HG02678 (cell line): Measurements from ENCODE around the gene VPS26A.
A peak's percentile ranks its signal among the peaks of the same experiment; 100 is the strongest.
"Not testable (repeated sequence)": the region's sequence is repeated elsewhere in the genome, so short reads cannot be mapped to it uniquely, and the experiment has no call there.

Experiments used
- ATAC-seq: cut with Tn5 transposase; IDR thresholded peaks from one replicate; pipeline ENCODE4 v1.9.1; 2021; ENCODE audit warnings: mild to moderate bottlenecking, moderate library complexity; ENCODE audit not compliant: unreplicated experiment

Gene VPS26A

DNA sequence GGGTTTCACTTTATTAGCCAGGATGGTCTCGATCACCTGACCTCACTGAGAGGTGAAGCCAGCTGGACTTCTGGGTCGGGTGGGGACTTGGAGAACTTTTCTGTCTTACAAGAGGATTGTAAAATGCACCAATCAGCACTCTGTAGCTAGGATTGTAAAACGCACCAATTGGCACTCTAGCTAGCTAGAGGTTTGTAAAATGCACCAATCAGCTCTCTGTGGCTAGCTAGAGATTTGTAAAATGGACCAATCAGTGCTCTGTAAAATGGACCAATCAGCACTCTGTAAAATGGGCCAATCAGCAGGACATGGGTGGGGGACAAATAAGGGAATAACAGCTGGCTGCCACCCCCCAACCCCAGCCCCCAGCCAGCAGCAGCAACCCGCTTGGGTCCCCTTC lies 51.3 kb downstream of the VPS26A start:
- ATAC-seq = not testable (repeated sequence)

DNA sequence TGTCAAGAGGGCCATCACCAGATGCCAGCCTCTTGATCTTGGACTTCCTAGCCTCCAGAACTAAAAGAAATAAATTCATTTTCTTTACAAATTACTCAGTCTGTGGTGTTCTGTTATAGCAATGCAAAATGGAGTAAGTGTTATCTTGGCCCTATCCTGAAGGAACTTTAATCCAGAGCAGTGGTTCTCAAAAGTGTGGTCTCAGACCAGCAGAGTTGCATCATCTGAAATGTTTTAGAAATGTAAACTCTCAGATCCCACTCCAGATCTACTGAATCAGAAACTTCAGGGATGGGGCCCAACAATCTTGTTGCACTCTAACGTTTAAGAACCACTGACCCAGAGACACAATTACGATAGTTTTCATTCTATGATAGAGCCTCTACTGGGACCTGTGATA lies 52.8 kb downstream of the VPS26A start:
- ATAC-seq = no peak

DNA sequence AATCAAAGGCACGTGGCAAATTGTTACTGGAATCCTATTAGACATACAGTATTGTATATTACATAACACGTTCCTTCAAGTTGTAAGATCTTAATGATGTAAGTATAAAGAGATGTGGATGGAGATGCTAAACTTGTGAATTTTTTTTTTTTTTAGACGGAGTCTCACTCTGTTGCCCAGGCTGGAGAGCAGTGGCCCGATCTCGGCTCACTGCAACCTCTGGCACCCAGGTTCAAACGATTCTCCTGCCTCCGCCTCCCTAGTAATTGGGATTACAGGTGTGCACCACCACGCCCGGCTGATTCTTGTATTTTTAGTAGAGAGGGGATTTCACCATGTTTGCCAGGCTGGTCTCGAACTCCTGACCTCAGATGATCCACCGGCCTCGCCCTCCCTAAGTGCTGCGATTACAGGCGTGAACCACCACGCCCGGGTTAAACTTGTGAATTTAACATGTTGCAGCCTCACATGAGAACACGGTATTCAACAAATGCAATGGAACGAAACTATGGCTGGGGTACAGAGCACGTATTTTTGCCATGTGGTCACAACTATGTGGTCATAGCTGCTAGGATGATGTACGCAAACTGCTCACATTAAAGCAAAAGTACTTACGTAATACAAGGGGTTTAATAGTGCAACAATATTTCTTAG lies 55.2 kb downstream of the VPS26A start:
- ATAC-seq = peak; percentile 28

DNA sequence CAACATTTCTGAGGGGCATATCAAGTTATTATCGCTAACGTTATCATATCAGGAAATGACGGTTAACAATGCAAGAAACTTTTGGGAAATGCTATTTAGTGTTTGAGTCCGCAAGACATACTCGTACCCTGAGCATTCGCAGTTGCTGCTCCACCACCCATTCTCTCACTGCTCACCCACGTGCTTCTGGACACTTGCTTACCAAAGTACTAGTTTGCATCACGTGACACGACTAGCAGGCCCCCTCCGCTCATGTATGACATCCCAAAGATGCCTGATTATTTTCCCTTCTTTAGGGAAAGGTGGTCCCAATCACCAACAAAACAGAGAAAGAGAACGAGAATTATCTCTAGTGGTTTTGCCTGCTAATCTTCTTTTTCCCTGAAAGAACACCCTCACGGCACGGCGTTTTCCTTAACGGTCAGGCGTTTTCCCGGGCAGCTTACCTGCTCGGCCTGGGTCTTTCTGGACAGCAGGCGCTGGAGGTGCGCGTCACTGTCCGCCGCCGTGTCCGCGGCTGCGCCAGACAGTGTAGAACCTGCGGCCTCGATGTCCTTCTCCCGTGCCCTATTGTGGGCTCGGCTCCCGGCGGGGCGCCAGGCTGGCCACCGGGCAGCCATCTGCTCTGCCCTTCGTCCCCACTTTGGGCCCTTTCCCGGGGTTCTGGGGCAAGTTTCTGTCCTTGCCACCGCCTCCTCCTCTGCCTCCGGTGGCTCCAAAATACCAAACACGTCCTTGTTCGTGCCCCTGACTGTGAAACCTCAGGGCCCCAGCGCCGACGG lies 56.0 kb downstream of the VPS26A start, which contains the start of gene SUPV3L1:
Gene SUPV3L1 (plus strand): TSS at position 492 of the 782 bp plus-strand sequence. CDS start 58 bp downstream, at position 550.
- peak; percentile 86 for ATAC-seq

DNA sequence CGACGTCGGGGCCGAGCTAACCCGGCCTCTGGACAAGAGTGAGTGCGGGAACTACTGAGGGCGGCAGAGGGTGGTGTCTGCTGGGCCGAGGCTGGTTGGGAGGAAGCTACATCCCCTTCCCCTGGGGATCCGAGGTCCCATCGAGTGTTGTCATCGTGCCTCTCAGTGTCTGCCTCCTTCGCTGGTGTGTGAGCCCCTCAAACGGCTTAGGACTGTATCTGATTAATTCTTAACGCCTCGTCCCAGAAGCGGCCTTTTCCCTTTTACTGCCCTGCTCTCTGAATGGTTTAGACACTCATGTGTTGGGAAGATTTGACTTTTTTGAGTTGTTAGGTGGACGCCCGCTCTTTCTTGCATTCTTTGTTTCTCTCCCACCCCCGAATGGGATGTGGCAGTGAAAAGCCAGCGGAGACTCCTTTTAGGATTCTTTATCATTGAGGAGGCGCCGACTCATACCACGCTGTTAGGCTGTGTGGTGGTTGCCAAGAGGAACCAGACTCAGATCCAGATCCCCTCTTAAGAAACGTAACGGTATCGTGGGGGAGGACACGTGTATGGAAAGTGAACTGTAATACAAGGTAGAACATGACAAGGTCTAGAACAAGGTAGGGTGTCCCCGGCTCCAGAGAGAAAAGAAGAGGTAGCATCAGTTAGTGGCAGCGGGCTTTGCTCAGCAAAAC lies 56.7 kb downstream of the VPS26A start:
- no peak for ATAC-seq

DNA sequence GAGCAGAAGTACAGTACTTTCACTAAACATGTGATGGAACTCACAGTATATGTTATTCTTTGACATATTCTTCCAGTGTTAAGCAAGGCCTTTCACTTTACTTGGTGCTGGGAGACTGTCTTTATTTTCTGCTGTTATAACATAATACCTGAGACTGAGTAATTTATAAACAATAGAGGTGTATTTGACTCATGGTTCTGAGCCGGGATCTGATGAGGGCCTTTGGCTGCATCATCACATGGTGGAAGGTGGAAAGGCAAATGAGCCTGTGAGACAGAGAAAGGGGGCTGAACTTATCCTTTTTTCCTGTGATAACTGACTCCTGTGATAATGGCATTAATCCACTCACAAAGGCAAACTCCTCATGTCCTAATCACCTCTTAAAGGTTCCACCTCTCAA lies 57.5 kb downstream of the VPS26A start:
- no peak for ATAC-seq

DNA sequence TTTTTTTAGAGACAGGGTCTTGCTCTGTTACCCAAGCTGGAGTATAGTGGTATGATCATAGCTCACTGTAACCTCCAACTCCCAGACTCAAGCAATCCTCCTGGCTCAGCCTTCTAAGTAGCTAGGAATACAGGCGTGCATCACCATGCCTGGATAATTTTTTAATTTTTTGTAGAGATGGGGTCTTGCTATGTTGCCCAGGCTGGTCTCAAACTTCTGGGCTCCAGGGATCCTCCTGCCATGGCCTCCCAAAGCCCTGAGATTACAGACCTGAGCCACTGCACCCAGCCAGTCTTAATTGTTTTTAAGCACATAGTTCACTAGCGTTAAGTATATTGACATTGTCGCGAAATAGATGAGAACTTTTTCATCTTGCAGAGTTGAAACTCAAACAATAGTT lies 58.0 kb downstream of the VPS26A start:
- ATAC-seq = no peak

DNA sequence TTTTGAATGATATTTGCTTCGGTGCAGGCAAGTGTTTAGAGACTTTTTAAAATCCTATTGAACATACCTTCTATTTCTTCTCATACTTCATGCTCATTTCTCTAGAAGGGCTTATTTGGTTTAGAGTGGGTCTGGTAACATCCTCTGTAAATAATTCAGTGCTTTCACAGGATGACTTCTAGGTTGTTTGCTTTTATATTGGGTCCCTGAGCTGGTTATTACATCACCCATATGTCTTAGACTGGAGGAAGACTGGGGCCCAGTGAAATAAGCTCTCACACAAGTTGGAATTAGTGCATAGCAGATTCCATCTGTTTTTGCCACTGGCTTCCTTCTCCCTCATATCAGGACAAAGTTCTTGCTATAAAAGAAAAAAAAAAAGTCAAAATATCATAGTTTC lies 62.5 kb downstream of the VPS26A start:
- ATAC-seq = no peak

DNA sequence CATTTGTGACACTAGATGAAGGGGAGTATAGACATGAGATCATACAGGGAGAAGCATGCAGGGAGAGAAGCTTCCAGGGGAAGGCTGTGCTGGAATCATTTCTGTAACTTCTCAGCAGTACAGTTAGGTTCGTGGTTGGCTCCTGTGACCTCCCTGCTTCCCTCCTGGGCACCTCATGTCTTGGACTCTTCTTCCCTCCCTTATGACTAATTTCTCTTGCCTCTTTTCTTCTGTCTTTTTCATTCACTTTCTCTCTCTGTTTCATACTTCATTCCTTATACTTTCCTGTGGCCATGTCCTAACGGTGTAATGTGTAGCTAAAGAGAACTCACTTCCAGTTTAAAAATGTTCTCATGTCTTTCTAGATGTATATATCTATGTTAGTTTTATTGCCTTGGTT lies 77.1 kb downstream of the VPS26A start:
- no peak for ATAC-seq

DNA sequence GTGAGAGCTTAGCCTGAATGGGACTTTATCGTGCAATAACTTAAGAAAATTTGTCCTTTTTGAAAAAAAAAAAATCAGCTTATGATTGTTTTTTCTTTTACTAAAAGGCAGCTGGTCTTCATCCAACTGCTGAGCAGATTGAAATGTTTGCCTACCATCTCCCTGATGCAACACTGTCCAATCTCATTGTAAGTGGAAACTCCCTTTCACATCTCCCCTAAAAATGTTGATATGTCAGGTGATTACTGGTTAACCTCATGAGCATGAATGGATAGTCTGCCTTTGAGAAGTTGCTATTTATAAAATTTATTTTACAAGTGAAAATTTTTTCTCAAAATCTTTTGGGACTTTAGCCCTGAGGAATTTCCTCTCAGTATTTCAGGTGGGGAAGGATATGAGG lies 78.4 kb downstream of the VPS26A start:
- ATAC-seq = no peak

DNA sequence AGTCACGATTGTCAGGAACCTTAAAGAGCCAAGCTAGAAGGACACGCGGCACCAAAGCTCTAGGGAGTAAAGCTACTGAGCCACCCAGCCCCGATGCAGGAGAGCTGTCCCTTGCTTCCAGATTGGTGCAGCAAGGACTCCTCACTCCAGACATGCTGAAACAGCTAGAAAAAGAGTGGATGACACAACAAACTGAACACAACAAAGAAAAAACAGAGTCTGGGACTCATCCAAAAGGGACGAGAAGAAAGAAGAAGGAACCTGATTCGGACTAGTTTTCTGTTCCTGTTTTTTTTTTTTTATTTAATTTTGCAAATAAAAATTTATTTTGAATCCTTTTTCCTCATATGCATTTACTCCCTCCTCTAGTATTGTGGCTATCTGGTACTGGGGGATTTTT lies 84.8 kb downstream of the VPS26A start:
- ATAC-seq = no peak

DNA sequence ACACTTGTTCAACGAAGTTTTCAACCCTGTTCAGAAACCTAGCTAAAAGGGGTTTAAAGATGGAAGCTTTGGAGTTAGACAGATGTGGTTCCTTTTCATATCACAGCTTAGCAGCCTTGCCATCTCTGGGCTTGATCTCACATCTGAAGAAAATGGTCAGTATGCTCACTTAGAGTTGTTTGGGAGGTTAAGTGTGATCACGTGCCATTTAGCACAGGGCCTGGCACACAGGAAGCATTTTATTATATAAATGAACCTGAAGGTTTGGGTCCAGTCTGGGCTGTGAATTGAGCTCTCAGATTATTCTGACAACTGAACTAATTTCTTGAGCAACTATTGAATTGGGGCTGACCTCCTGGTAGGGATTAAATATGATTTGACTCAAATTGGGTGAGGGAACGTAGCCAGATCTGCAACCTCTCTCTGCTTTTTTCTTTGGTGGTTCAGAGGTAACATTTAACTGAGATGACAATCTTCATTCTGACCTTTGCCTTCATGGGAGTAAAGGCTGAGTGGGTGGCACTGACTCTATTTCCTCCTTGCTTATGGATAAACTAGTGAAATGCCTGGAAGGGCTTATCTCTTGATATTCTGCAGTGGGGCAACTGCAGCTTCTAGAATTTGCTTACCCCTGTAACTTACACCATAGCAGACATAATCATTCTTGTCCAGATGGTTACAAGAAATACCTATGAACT lies 86.0 kb downstream of the VPS26A start:
- no peak for ATAC-seq

DNA sequence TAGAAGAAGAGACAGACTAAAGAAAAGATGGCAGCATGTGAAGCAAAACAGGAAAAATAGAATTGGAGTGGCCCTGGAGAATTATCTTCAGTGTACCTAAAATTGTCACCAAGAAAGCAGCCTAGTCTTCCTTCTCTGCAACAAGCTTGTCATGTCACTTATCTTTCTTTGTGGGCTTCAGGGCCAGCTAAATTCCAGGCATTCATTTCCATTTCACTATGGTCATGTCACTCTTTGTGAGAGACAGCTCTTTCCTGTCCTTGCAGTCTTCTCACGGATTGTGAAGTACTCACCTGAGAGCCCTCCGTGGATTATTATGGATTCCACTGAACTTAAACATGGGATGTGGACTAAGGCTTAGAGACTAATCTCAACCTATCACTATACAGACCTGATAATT lies 87.1 kb downstream of the VPS26A start:
- no peak for ATAC-seq

DNA sequence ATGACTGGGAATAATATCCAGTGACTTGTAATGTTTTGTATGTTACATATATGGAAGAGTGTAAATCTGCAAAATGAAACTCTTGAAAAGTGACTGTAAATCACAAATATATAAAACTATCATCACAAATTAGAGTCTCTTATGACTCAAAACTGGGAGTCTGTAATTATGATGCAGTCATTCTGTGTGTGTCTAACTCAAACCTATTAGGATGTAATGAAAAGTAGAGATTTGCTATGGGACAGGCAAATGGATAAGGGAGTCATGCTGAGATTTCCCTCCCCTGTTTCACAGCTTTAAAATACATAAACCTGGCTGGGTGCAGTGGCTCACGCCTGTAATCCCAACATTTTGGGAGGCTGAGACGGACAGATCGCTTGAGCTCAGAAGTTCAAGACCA lies 87.5 kb downstream of the VPS26A start:
- ATAC-seq = no peak

DNA sequence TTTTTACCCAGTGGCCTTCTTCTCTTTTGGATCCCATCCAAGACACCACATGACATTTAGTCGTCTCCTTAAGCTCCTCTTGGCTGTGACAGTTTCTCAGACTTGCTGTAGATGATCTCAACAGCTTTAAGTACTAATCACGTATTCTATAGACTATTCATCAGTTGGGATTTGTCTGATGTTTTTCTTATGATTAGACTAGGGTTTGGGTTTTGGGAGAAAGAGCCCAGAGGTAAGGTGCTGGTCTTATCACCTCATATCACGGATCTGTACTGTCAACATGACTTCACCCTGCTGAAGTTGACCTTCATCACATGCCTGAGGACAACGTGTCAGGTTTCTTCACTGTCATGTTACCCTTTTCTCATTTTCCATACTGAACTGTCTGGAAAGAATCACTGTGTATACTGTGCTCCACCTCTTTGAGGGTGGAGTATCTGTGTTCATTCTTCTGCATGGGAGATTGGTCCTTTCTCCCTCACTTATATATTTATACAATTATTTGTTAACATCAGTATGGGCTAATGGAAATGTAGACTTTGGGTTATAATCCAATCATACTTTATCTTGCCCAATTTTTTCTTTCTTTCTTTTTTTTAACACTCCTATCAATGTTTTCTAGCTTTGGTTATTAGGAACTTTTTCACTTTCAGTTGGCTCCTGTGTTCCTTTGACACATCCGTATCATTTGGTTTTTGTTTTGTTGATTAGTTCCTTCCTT lies 89.8 kb downstream of the VPS26A start:
- ATAC-seq = no peak

DNA sequence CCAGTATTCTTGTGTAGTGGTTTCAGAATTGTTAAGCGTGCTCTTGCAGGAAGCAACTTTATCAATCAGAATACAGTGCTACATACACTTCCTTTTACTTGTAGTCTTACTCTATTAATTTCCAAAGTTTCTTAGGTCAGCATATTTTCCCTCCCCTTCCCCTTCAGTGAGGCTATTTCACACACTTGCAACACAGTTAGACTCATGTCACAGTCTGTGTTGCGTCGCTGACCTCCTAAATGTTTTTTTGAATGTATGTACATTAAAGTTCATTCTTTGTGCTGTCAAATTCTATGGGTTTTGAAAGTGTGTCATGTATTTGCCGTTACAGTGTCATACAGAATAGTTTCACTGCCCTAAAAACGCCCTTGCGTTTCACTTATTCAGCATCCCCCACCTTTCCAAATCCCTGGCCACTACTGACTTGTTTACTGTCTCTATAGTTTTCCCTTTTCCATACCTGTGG lies 90.7 kb downstream of the VPS26A start:
- ATAC-seq = no peak

DNA sequence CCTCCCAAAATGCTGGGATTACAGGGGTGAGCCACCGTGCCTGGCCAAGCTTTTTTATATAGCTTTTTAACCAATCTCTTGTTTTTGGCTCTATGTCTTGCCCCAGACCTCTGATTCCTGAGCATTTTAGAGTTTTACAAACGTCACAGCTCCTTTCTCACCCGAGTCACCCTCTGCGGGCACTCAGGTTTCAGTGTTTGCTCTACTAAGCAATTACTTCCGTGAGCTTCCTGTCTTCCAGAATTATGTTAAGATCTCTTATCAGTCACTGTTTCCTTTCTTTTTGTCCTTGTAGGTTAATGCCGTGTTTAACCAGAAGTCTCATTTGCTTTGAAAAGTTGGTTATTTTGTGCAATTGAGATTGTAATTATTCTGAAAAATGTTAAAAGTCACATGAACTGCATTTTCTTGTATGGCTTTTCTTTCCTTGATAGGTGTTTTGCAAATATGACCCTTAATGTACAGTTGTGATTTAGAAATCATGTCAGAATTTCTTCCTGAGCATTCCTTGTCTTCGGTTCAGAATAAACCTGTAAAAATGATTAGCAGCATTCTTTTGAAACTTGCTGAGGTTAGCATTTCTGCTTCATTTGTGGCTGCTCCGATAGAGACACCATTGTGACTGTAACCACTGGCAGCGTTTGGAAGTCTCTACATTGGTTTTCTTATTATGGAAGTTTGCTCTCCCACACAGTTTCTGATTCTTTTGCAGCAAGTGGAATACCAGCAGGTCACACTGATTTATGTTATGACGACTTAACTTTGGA lies 91.6 kb downstream of the VPS26A start:
- ATAC-seq = no peak

DNA sequence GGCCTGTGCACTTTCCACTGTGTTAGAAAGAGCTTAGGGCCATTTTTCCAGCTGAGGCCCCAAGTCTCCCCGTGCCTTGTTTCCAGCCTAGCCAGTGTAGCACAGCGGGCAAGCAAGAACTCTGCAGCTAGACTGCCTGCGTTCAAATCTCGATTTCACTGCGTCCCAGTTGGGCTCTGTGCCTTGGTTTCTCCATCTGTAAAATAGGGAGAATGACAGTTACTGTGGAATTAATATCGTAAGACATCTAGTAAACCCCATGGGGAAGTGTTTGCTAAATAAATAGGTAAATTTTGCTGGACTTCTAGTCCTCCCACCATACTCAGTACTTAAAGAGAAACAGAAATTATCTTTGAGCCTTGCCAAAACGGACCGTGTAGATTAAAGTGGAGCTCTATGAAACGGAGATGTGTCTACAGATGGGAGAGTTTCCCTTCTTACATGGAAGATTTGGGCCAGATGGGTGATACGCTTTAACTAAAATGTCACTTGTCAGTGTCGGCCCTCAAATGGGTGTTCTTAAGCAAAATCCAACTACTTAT lies 92.7 kb downstream of the VPS26A start:
- ATAC-seq = no peak

DNA sequence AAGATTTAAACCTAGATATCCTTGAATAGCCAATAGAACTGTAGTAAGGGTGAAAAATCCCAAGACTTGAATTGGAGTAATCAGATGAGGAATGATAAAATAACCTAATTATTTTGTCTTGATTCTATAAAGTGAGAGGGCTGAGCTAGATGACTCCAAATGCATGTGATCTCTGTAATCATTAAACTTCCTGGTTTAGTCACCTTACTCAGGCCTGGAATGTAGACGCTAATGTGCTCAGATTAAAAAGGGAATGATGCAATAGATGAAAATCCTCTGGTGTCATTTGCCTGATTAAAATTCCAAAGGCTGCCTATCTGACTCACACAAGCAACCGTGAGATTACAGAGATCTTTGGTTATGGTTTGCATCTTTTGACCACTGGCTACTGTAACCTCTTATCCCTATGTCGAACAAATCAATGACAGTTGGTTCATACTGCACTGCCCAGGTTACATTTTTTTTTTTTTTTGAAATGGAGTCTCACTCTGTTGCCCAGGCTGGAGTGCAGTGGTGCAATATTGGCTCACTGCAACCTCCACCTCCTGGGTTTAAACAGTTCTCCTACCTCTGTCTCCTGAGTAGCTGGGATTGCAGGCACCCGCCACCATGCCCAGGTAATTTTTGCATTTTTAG lies 93.3 kb downstream of the VPS26A start:
- no peak for ATAC-seq
